BE2C (cell line): ENCODE data around the gene JPH4.

Experiments used
- DNase-seq: peaks from one replicate; pipeline ENCODE4 v3.0.0-alpha.2; 2020
- H3K27me3 ChIP-seq: fragments of 250-450 bp; sonication (Bioruptor Pico); 2 replicates; pipeline ENCODE4 v1.5.1; 2020; ENCODE audit warnings: mild to moderate bottlenecking
- H3K36me3 ChIP-seq: fragments of 250-450 bp; sonication (Bioruptor Pico); 2 replicates; pipeline ENCODE4 v1.5.1; 2020; ENCODE audit warnings: mild to moderate bottlenecking
- H3K4me1 ChIP-seq: fragments of 250-450 bp; sonication (Bioruptor Pico); 2 replicates; pipeline ENCODE4 v1.5.1; 2020
- H3K4me3 ChIP-seq: 2 replicates; pipeline ENCODE4 v1.5.1; 2011; ENCODE audit warnings: low read depth, low read length
- H3K9me3 ChIP-seq: fragments of 250-450 bp; sonication (Bioruptor Pico); 2 replicates; pipeline ENCODE4 v1.5.1; 2020
- TF ChIP-seq, protein P1 (sequence below): IDR thresholded peaks from 2 replicates; pipeline ENCODE4 v1.5.1; 2012; ENCODE audit warnings: mild to moderate bottlenecking, low read depth, low read length

JPH4 gene

DNA sequence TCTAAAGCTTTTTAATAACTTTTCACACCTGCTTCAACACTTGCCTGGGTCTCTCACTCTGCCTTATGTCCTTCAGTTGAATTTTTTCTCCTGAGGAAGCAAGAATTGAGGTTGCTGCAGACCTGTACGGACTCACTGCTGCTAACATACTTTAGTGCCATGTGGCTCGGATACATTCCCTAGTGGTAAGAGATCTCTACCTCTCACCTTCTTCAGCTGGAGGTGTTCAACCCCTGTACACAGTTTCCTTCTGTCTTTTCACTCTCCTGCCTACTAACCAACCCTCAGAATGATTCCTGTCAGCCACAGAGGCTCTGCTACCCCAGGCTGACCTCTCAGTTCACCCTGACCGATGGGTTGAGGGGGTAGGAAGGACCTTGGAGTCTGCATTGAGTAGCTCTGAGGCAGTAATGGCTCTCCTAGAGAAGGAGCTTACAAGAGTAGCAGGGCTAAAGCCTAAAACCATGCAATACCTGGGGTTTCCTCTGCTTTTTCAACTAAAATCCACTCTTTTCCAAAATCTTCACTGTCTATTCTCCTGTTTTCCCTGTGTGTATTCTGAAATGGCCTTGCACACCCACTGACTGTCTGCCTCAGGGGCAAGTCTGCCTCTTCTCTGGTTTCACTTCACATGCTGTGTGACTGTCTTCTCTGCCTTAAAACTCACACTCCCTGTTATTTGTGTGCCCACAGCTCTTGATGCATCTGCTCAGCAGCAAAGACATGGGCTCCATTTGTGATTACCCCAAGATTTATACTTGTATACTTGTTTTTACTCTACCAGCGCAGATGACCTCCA lies 43.5 kb upstream of the JPH4 start:
- DNase-seq, result no peak
- Histone ChIP-seq H3K27me3 (no peaks in the 10 kb centered on the region), H3K9me3 (no peaks in the 10 kb centered on the region; the same call in none of the 2 replicates), H3K4me1 (no peaks in the 10 kb centered on the region), H3K36me3 (no peaks in the 10 kb centered on the region), H3K4me3 (no peak overlapping the region)
- TF ChIP-seq, protein P1, sequence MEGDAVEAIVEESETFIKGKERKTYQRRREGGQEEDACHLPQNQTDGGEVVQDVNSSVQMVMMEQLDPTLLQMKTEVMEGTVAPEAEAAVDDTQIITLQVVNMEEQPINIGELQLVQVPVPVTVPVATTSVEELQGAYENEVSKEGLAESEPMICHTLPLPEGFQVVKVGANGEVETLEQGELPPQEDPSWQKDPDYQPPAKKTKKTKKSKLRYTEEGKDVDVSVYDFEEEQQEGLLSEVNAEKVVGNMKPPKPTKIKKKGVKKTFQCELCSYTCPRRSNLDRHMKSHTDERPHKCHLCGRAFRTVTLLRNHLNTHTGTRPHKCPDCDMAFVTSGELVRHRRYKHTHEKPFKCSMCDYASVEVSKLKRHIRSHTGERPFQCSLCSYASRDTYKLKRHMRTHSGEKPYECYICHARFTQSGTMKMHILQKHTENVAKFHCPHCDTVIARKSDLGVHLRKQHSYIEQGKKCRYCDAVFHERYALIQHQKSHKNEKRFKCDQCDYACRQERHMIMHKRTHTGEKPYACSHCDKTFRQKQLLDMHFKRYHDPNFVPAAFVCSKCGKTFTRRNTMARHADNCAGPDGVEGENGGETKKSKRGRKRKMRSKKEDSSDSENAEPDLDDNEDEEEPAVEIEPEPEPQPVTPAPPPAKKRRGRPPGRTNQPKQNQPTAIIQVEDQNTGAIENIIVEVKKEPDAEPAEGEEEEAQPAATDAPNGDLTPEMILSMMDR, result no peak

GRCh38 chr14:23621204-23621931 lies 42.8 kb upstream of the JPH4 start:
- no peaks in the 10 kb centered on the region; the same call in none of the 2 replicates for H3K9me3 ChIP-seq

GRCh38 chr14:23620177-23620702 lies 41.6 kb upstream of the JPH4 start:
- Histone ChIP-seq H3K4me1 (no peaks in the 10 kb centered on the region), H3K4me3 (no peak overlapping the region), H3K9me3 (no peaks in the 10 kb centered on the region; the same call in none of the 2 replicates), H3K27me3 (no peaks in the 10 kb centered on the region), H3K36me3 (no peaks in the 10 kb centered on the region)
- TF ChIP-seq, protein P1, result no peak
- no peak for DNase-seq

More at GRCh38 chr14:23621204-23621931, 42.8 kb upstream of the JPH4 start:
- TF ChIP-seq, protein P1, result no peak
- H3K4me3 ChIP-seq, result no peak overlapping the region
- H3K4me1 ChIP-seq, result no peaks in the 10 kb centered on the region
- no peak for DNase-seq
- no peaks in the 10 kb centered on the region for H3K27me3 ChIP-seq
- no peaks in the 10 kb centered on the region for H3K36me3 ChIP-seq

DNA sequence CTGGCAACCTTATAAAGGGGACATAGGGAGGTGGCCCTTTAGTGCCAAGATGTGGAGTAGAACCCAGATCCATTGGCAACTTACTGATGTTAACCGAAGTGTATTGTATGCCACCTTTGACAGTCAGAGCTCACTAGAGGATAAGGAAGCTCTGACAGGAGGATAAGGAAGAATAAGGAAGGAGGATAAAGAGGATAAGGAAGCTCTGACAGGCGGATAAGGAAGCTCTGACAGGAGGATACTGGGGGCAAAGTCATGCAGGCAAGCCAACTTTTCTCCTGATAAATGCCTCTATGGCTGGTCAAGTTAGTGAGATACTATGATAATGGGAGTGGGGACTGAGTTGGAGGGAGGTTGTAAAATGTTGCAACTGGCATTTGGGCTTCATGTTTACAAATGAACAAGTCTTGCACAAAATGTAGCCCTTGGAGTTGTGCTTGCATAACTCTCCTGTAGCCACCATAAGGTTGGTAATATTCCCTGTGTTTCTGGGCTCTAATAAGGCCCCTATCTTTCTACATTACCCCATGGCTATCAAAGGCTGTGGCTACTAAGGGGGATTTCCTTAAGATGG lies 39.9 kb upstream of the JPH4 start:
- Histone ChIP-seq H3K27me3 (peaks cover under 1% of the 10 kb centered on the region; the same call in 1 of the 2 replicates), H3K4me3 (no peak overlapping the region), H3K4me1 (no peaks in the 10 kb centered on the region), H3K36me3 (no peaks in the 10 kb centered on the region), H3K9me3 (no peaks in the 10 kb centered on the region; the same call in 1 of the 2 replicates)
- TF ChIP-seq, protein P1, result no peak
- no peak for DNase-seq

GRCh38 chr14:23617539-23617938 lies 38.9 kb upstream of the JPH4 start:
- Histone ChIP-seq H3K4me1 (no peaks in the 10 kb centered on the region), H3K4me3 (no peak overlapping the region), H3K27me3 (peaks cover 6% of the 10 kb centered on the region; the same call in 1 of the 2 replicates), H3K36me3 (no peaks in the 10 kb centered on the region), H3K9me3 (no peaks in the 10 kb centered on the region)
- DNase-seq, result no peak
- TF ChIP-seq, protein P1, result no peak
